Liver (tissue), 9 donors: ENCODE measurements around the gene DAB1. TPM values are rescaled to one million over a fixed set of nuclear protein-coding genes. Genes with fewer than 3 reads are reported as not detected.

Experiments
- DNase-seq: peaks from one replicate; pipeline ENCODE4 v3.0.0-alpha.2; 2017; ENCODE audit warnings: low spot score
- H3K27ac ChIP-seq, 2 donors: one replicate each; pipeline ENCODE4 v1.7.0; 2013; ENCODE audit warnings: inconsistent platforms in 2 of 2, low read length in 2 of 2, control low read depth in 1 of 2, low read depth in 1 of 2, mild to moderate bottlenecking in 1 of 2
- H3K27me3 ChIP-seq, 4 donors: one replicate each; pipeline versions ENCODE4 v1.6.1 to v1.7.0; 2013; ENCODE audit warnings: low read length in 3 of 4, inconsistent platforms in 1 of 4, mild to moderate bottlenecking in 1 of 4, moderate library complexity in 1 of 4; ENCODE audit not compliant: control insufficient read depth in 4 of 4, insufficient read depth in 4 of 4
- H3K36me3 ChIP-seq, 4 donors: one replicate each; pipeline versions ENCODE4 v1.6.1 to v1.7.0; 2013; ENCODE audit warnings: low read length in 3 of 4, mild to moderate bottlenecking in 3 of 4, low read depth in 1 of 4, moderate library complexity in 1 of 4; ENCODE audit not compliant: control insufficient read depth in 4 of 4, insufficient read depth in 3 of 4
- H3K4me1 ChIP-seq, 4 donors: one replicate each; pipeline versions ENCODE4 v1.6.1 to v1.7.0; 2013; ENCODE audit warnings: low read length in 3 of 4, mild to moderate bottlenecking in 3 of 4, moderate library complexity in 1 of 4; ENCODE audit not compliant: control insufficient read depth in 4 of 4, insufficient read depth in 4 of 4
- H3K4me3 ChIP-seq, 3 donors: one replicate each; pipeline versions ENCODE4 v1.6.1 to v1.7.0; 2013; ENCODE audit warnings: low read length in 3 of 3, control low read depth in 1 of 3, low read depth in 1 of 3, mild to moderate bottlenecking in 1 of 3
- H3K9ac ChIP-seq, 2 donors: one replicate each; pipeline ENCODE4 v1.7.0; 2013; ENCODE audit warnings: low read length in 2 of 2, mild to moderate bottlenecking in 2 of 2, moderate library complexity in 2 of 2, control low read depth in 1 of 2, low read depth in 1 of 2
- H3K9me3 ChIP-seq, 4 donors: one replicate each; pipeline versions ENCODE4 v1.6.1 to v1.7.0; 2013; ENCODE audit warnings: low read length in 3 of 4; ENCODE audit not compliant: control insufficient read depth in 4 of 4
- ATF3 ChIP-seq: IDR thresholded peaks from 2 replicates; pipeline ENCODE4 v1.6.1; 2016; ENCODE audit warnings: antibody characterized with exemption
- EGR1 ChIP-seq, 2 donors: IDR thresholded peaks; 2 replicates each; pipeline ENCODE4 v1.6.1; 2016 to 2018; ENCODE audit warnings: antibody characterized with exemption in 2 of 2, low read depth in 2 of 2
- FOXA1 ChIP-seq: IDR thresholded peaks from 2 replicates; pipeline ENCODE4 v1.6.1; 2016; ENCODE audit warnings: antibody characterized with exemption
- FOXA2 ChIP-seq: IDR thresholded peaks from 2 replicates; pipeline ENCODE4 v1.6.1; 2016; ENCODE audit warnings: antibody characterized with exemption
- GABPA ChIP-seq, 2 donors: IDR thresholded peaks in 1 of 2; conservative IDR thresholded peaks in 1 of 2; 2 replicates each; pipeline ENCODE4 v1.6.1; 2016; ENCODE audit warnings: antibody characterized with exemption in 2 of 2, mild to moderate bottlenecking in 1 of 2, moderate library complexity in 1 of 2
- HNF4A ChIP-seq, 2 donors: conservative IDR thresholded peaks; 2 replicates each; pipeline ENCODE4 v1.6.1; 2016; ENCODE audit warnings: antibody characterized with exemption in 2 of 2, mild to moderate bottlenecking in 2 of 2
- HNF4G ChIP-seq: IDR thresholded peaks from 2 replicates; pipeline ENCODE4 v1.6.1; 2016; ENCODE audit warnings: antibody characterized with exemption
- JUND ChIP-seq, 2 donors: IDR thresholded peaks; 2 replicates each; pipeline ENCODE4 v1.6.1; 2016; ENCODE audit warnings: antibody characterized with exemption in 2 of 2
- MAX ChIP-seq: IDR thresholded peaks from 2 replicates; pipeline ENCODE4 v1.6.1; 2016; ENCODE audit warnings: antibody characterized with exemption
- NR2F2 ChIP-seq: IDR thresholded peaks from 2 replicates; pipeline ENCODE4 v1.6.1; 2016; ENCODE audit warnings: antibody characterized with exemption
- RAD21 ChIP-seq, 2 donors: IDR thresholded peaks; 2 replicates each; pipeline ENCODE4 v1.6.1; 2016; ENCODE audit warnings: antibody characterized with exemption in 2 of 2, mild to moderate bottlenecking in 2 of 2
- REST ChIP-seq: IDR thresholded peaks from 2 replicates; pipeline ENCODE4 v1.6.1; 2016; ENCODE audit warnings: antibody characterized with exemption, mild to moderate bottlenecking
- RXRA ChIP-seq, 2 donors: IDR thresholded peaks; 2 replicates each; pipeline ENCODE4 v1.6.1; 2017 to 2018; ENCODE audit warnings: antibody characterized with exemption in 2 of 2, mild to moderate bottlenecking in 1 of 2
- SP1 ChIP-seq: IDR thresholded peaks from 2 replicates; pipeline ENCODE4 v1.6.1; 2018; ENCODE audit warnings: antibody characterized with exemption, mild to moderate bottlenecking
- TAF1 ChIP-seq: conservative IDR thresholded peaks from 2 replicates; pipeline ENCODE4 v1.6.1; 2016; ENCODE audit warnings: antibody characterized with exemption, mild to moderate bottlenecking
- YY1 ChIP-seq: IDR thresholded peaks from 2 replicates; pipeline ENCODE4 v1.6.1; 2016; ENCODE audit warnings: antibody characterized with exemption, mild to moderate bottlenecking
- ZBTB33 ChIP-seq: IDR thresholded peaks from 2 replicates; pipeline ENCODE4 v1.6.1; 2016; ENCODE audit warnings: antibody characterized with exemption
- WGBS: extraction: QIAGEN DNeasy Blood & Tissue Kit; methylation state at CpG from one replicate; pipeline ENCODE4 v1.1.7; 2013; 5-methylcytosine and 5-hydroxymethylcytosine counted together
- polyA plus RNA-seq, 2 donors: library from polyadenylated mRNA; stranded (reverse) in 1 of 2; unstranded in 1 of 2; fragments of 200-250 nt in 1 of 2; fragments of >200 nt in 1 of 2; fragmentation: Nextera tagmentation in 1 of 2; extraction: Ambion mirVana in 1 of 2; gene quantifications; one replicate each; pipeline versions ENCODE4 v1.2.1 to v1.2.3, GENCODE V29; 2013 to 2015
- total RNA-seq, 2 donors: library from RNA; depleted of rRNA; stranded (reverse); fragments of >200 nt; gene quantifications; one replicate each; pipeline ENCODE4 v1.2.3, GENCODE V29; 2014
- TF ChIP-seq, protein P1 (sequence below): fragments of 150-350 bp; IDR thresholded peaks from 2 replicates; pipeline ENCODE4 v1.5.1; 2017; ENCODE audit warnings: improper control_type of control experiment, low read depth, low read length; ENCODE audit not compliant: missing input control
- donor health status: healthy.
- donor health status: healthy.
- donor health status: healthy.
- donor health status: healthy.
- donor health status: healthy.

DAB1 gene
- total and polyA plus RNA-seq, 4 donors = 0.54 to 1.7 (median 1.2) TPM

GRCh38 chr1:57336793-57337192 is 87.1 kb downstream of the DAB1 start:
- Histone ChIP-seq H3K9me3 (no peaks in the 10 kb centered on the region), H3K4me1 (peaks cover 0 to 7% (median 3%) of the 10 kb centered on the region in 4 donors), H3K4me3 (no peak overlapping the region), H3K9ac (no peak overlapping the region), H3K27ac (no peak overlapping the region), H3K36me3 (no peaks in the 10 kb centered on the region), H3K27me3 (no peaks in the 10 kb centered on the region)
- no peak for DNase-seq
- 65% methylated on average over 2 of the region's 2 CpGs for WGBS
- no peak for TF ChIP-seq ATF3
- no peak for TF ChIP-seq RAD21 (IDR thresholded peaks at IDR 0.05)
- TF ChIP-seq TAF1 = no peak
- TF ChIP-seq ZBTB33 = no peak
- TF ChIP-seq SP1 = no peak
- TF ChIP-seq NR2F2 = no peak
- TF ChIP-seq EGR1 (IDR thresholded peaks at IDR 0.05; ENCODE audit: low read depth in 2 of 2) = no peak
- no peak for TF ChIP-seq FOXA2
- TF ChIP-seq HNF4A (conservative IDR thresholded peaks at IDR 0.05) = no peak
- no peak for TF ChIP-seq YY1
- no peak for TF ChIP-seq JUND (IDR thresholded peaks at IDR 0.05)
- no peak for TF ChIP-seq GABPA (IDR thresholded peaks at IDR 0.05 in 1 of 2, conservative IDR thresholded peaks at IDR 0.05 in 1 of 2)
- TF ChIP-seq FOXA1 = no peak
- no peak for TF ChIP-seq MAX
- no peak for TF ChIP-seq RXRA (IDR thresholded peaks at IDR 0.05)
- TF ChIP-seq, protein P1, sequence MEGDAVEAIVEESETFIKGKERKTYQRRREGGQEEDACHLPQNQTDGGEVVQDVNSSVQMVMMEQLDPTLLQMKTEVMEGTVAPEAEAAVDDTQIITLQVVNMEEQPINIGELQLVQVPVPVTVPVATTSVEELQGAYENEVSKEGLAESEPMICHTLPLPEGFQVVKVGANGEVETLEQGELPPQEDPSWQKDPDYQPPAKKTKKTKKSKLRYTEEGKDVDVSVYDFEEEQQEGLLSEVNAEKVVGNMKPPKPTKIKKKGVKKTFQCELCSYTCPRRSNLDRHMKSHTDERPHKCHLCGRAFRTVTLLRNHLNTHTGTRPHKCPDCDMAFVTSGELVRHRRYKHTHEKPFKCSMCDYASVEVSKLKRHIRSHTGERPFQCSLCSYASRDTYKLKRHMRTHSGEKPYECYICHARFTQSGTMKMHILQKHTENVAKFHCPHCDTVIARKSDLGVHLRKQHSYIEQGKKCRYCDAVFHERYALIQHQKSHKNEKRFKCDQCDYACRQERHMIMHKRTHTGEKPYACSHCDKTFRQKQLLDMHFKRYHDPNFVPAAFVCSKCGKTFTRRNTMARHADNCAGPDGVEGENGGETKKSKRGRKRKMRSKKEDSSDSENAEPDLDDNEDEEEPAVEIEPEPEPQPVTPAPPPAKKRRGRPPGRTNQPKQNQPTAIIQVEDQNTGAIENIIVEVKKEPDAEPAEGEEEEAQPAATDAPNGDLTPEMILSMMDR = no peak
- TF ChIP-seq HNF4G = no peak
- no peak for TF ChIP-seq REST
